GM20000 (cell line): Measurements from ENCODE around the gene ZNF487.

ENCODE experiments used
- DNase-seq: peaks from one replicate; pipeline ENCODE4 v3.0.0; 2012; ENCODE audit warnings: low spot score
- TF ChIP-seq, protein P1 (sequence below): IDR thresholded peaks from 2 replicates; pipeline ENCODE4 v1.5.1; 2012; ENCODE audit warnings: mild to moderate bottlenecking, control low read depth; ENCODE audit errors: extremely low read depth, missing control alignments

Gene ZNF487

DNA sequence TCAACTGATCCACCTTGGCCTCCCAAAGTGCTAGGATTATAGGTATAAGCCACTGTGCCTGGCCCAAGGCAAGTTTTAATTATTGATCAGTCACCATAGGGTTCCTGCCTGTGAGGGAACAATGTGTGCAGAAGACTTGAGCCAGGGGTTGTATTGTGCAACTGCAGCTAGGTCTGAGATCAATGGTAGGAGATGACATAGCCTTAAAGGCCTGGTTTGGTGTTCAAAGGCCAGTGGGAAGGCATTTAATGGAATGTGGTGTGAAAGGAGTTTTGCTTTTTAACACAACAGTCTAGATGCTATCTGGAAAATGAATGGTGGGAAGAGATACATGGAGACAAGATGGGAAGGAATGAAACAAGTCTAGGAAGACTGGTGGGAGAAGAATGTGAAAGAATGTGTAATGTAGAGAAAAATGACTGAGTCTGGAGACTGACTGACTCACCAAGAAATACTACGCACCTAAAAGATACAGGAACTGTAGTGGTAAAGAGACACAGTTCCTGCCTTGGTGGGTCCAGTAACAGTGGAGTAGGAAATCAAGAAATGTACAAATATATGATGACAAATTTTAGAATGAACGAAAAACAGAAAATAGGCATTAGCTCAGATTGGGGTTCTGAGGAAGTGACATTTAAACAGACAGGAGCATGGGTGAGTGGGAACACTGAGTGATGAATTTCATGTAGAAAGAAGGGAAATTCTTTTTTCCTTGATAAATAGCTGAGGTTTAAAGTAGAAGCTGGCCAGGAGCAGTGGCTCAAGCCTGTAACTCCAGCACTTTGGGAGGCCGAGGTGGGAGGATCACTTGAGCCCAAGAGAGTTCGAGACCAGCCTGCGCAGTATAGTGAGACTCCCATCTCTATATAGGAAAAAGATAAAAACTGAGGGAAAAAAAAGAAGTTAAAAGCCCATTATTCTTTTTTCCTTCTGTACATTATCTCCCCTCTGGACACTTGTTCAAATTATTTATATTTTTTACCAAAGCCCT, 37.3 kb upstream of the ZNF487 start:
- DNase-seq, result no peak
- TF ChIP-seq, protein P1, sequence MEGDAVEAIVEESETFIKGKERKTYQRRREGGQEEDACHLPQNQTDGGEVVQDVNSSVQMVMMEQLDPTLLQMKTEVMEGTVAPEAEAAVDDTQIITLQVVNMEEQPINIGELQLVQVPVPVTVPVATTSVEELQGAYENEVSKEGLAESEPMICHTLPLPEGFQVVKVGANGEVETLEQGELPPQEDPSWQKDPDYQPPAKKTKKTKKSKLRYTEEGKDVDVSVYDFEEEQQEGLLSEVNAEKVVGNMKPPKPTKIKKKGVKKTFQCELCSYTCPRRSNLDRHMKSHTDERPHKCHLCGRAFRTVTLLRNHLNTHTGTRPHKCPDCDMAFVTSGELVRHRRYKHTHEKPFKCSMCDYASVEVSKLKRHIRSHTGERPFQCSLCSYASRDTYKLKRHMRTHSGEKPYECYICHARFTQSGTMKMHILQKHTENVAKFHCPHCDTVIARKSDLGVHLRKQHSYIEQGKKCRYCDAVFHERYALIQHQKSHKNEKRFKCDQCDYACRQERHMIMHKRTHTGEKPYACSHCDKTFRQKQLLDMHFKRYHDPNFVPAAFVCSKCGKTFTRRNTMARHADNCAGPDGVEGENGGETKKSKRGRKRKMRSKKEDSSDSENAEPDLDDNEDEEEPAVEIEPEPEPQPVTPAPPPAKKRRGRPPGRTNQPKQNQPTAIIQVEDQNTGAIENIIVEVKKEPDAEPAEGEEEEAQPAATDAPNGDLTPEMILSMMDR, result no peak

DNA sequence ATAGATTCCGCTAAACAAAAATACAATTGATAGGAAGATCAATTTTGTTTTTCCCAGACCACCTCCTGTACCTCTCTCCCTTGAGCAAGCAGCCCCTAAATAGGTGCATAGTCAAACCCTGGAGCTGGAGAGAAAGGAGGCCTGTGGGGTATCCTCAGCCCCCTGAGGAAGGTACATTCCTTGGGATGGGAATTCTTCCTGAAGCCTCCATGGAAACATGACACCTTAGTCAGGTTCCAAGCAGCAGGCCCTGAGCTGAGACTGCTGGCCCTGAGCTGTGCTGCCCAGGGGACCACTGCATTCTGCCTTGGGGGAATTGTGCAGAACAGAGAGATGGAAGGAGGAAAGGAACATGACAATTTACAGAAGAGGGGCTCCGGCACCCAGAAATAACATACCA, 35.3 kb upstream of the ZNF487 start:
- TF ChIP-seq, protein P1, result no peak
- DNase-seq, result no peak

DNA sequence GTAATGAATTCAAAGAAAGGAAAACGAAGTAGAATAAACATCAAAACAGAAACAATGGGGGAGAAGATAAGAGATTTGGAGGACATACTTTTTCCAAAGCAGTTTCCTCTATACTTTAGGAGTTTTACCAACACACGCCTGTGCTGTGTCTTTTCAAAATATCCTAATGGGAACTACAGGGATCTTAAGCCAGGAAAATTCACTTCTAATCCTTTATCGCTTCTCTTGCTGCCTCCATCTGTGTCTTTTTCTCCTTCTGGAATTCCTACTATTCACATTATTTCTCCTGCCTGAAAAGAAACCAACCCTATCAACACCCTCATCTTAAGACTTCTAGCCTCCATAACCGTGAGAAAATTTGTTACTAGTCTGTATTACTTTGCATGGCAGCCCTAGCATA, 34.7 kb upstream of the ZNF487 start:
- TF ChIP-seq, protein P1, result no peak
- DNase-seq, result no peak

DNA sequence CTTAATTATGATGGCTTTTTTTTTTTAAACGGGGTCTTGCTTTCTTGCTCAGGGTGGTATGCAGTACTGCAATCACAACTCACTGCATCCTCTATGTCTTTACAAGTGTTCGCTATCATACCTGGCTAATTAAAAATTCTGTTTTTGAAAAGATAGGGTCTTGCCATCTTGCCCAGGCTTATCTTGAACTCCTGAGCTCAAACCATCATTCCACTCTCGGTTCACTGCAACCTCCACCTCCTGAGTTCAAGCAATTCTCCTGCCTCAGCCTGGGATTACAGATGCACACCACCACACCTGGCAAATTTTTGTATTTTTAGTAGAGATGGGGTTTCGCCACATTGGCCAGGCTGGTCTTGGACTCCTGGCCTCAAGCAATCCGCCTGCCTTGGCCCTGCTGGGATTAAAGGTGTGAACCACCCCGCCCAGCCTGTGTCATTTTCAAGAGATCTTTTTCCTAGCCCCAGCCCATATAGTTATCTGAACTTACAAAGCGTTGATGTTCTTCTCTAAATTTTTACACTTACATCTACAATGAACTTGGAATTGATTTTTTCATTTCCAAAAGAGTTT, 33.9 kb upstream of the ZNF487 start:
- no peak for DNase-seq
- TF ChIP-seq, protein P1, result no peak

DNA sequence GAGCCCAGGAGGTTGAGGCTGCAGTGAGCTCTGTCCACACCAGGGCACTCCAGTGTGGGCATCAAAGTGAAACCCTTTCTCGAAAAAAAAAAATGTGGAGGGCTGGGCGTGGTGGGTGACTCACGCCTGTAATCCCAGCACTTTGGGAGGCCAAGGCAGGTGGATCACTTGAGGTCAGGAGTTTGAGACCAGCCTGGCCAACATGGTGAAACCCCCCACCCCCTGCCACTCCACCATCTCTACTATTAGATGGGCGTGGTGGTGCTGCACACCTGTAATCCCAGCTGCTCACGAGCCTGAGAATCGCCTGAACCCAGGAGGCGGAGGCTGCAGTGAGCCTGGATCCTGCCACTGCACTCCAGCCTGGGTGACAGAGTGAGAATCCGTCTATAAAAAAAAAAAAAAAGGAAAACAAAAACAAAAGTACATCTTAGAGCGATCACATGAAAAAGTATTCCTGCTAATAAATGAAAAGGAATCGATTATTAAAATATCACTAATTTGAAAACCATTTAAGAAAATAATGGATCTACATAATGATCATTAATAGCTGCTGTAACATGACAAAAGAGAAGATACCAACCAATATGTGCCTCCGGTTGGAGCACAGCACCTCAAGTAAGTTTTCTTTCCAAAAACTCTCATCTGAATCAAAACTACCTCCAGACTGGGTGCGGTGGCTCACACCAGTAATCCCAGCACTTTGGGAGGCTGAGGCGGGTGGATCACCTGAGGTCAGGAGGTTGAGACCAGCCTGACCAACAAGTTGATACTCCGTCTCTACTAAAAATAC, 32.8 kb upstream of the ZNF487 start:
- TF ChIP-seq, protein P1, result no peak
- no peak for DNase-seq

DNA sequence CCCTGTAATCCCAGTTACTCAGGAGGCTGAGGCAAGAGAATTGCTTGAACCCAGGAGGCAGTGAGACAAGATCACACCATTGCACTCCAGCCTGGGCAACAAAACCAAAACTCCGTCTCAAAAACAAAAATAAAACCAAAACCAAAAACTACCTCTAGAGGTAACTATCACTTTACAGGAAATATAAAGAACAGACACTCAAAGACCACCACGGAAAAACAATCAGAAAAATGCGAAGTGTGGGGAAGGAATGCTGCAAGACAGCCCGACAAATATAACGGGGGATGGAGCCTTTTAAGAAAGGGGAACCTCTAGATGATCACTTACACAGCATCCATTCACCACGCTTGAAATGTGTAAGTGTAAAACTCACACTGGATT, 32.2 kb upstream of the ZNF487 start:
- no peak for DNase-seq
- TF ChIP-seq, protein P1, result no peak

DNA sequence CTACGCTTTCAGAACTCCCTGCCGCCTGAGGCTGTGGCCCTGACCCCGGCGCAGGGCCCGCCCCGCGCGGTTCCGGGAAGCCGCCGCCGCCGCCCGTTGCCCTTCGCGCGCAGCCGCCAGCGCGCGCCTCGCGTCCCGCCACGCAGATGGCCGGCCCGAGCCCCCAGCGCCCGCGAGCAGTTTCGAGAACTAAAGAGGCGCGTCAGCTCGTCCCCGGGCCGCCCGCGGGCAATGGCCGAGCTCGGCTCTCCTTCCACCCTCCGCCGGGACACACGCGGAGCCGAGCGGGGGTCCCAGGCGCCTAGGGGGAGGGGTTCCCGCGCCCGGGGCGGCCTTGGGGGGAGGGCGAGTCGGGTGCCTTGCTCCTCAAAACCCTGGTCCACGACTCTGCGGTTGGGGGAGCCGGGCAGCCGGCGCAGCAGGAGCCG, 29.7 kb upstream of the ZNF487 start:
- DNase-seq, result peak; percentile 78
- TF ChIP-seq, protein P1, result no peak
